ENCODE data around the gene UBE2V1.
A peak's percentile ranks its signal among the peaks of the same experiment; 100 is the strongest.
"Not testable (repeated sequence)": the region's sequence is repeated elsewhere in the genome, so short reads cannot be mapped to it uniquely, and the experiment has no call there.

UBE2V1 gene

GRCh38 chr20:50115591-50116367, 2.8 kb upstream of the UBE2V1 start:
- DNase-seq (ENCODE audit: low read depth in 2 of 2) = peak; percentile 84 to 87

DNA sequence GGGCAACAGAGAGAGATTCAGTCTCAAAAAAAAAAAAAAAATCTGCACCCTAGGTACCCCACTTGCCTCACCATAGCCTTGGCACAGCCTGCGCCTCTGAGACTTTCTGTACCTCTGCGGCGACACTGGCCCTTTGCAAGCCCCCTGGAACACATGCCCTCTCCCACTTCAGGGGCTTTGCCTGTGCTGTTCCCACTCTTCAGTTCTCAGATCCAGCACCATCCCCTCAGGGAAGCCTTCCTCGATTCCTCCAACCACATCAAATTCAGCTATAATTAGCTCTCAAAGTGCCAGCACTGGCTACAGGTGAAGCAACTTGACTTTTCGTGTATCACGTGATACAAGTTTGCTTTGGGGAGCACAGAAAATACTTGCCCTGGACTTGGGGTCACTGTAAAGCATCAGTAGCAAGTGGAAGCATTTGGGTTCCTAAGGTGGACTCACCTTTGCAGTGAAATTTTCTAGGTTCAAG, 2.1 kb upstream of the UBE2V1 start:
- no peak for DNase-seq (ENCODE audit: low read depth in 2 of 2)

DNA sequence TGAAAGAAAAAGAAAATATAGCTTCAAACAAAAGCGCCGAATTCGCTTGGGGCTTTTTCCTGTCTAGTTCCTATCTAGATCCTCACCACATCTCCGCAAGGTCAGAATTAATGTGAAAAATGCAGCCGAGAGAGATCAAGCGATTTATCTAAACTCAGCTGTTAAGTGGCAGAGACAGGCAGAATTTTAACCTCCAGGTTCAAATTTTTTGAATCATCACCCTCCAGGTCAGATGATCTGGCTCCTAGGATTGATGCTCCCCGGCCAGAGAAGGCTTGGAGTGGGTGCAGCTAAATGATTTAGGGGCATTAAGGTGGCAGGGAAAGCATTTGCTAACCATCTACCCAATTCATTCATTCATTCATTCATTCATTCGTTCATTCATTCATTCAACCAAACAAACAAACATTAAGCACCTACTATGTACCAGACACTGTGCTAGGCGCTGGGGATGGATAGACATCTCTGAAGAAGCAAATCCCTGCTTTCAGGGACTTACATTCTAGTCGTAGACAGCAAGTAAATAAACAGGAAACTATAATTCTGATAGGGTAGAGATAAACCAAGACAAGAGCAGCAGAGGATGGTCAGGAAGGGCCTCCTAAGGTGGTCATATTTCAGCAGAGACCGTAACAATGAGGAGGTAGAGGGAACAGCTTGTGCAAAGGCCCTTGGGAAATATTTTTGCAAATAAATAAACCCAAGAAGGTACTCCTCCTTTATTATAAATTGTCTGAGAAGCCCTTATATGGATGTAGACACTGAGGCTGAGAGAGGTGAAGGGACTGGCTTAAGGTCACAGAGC, 672 bp upstream of the UBE2V1 start:
- DNase-seq (ENCODE audit: low read depth in 2 of 2) = no peak

DNA sequence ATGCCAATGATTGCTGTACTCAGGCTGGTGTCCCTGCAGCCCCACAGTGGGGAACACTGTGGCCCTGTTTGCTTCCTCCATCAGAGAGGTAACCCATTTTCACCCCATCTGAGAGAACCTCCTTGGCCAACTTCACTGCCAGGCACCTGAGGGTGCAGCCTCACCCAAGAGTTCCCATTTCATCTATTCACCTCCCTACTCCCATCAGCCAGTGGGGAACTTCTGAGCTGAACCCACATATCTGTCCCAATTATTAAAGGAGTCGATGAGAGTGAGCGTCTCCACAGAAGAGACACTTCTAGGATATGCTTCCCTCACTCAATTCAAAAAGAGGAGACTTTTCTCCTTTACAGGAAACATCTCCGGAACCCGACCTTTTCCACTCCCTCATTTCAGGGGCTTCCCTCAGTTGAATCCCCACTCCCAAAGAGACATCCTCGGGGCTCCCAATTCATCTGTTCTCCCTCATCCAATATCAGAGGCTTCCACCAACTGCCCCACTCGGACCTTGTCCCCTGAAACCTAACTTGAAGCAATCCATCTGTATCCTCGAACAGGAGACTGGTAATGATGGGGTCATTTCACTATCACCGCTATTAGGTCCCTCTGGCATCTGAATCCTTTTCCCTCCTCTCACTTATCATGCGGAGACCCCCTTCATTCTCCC, 988 bp downstream of the UBE2V1 start:
- no peak for DNase-seq (ENCODE audit: low read depth in 2 of 2)

GRCh38 chr20:50111120-50111828, 1.7 kb downstream of the UBE2V1 start:
- peak; percentile 32 to 46 for DNase-seq (ENCODE audit: low read depth in 2 of 2)

GRCh38 chr20:50110141-50111047, 2.6 kb downstream of the UBE2V1 start:
- peak in 1 of 2 donors; percentile 28 for DNase-seq (ENCODE audit: low read depth in 2 of 2)

DNA sequence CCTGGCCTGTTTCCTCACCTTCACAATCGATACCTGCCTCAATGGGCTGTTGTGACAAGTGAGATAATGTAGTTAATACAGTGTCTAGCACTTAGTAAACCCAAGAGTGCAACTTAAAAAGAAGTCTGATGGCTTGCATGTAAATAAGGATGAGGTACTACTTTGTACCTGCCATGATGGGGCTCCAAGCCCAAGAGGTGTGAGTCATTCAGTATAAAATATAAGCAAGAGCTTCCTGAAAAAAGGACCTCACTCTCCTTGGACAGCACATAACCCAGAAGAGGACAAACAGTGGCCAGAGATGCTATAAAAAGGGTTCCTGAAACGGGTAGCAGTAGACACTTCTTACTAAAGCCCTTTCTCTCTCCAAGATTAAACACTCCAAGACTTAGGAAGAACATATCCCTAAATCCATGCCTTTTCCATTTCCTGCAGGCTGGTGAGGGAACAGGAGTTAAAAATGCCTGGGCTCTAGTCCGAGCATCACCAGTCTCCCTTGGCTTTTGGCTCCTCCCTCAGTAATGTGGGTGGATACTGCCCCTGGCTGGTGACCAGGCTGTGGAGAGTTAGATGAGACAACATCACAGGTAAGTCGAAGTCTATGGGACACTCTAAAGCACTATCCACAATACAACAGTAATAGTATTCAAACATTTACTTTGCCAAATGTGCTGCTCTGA, 4.3 kb downstream of the UBE2V1 start:
- no peak for DNase-seq (ENCODE audit: low read depth in 2 of 2)

- no peak for DNase-seq (ENCODE audit: low read depth in 2 of 2)
Measured at GRCh38 chr20:50107796-50108331, 5.1 kb downstream of the UBE2V1 start.

- no peak for DNase-seq (ENCODE audit: low read depth in 2 of 2)
Measured at GRCh38 chr20:50107086-50107660, 5.8 kb downstream of the UBE2V1 start.

DNA sequence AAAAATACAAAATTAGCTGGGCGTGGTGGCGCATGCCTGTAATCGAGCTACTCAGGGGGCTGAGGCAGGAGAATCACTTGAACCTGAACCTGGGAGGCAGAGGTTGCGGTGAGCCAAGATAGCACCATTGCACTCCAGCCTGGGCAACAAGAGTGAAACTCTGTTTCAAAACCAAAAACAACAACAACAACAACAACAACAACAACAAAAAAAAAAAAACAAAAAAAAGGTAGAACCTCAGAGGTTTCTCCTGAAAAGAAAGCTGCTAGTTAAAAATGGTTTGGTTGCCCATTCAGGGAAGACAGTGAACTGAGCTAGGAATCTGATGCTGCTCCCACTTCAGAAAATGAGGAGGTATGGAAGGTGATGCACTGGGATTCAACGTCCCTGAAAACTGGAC, 6.3 kb downstream of the UBE2V1 start:
- DNase-seq (ENCODE audit: low read depth in 2 of 2) = not testable (repeated sequence)

DNA sequence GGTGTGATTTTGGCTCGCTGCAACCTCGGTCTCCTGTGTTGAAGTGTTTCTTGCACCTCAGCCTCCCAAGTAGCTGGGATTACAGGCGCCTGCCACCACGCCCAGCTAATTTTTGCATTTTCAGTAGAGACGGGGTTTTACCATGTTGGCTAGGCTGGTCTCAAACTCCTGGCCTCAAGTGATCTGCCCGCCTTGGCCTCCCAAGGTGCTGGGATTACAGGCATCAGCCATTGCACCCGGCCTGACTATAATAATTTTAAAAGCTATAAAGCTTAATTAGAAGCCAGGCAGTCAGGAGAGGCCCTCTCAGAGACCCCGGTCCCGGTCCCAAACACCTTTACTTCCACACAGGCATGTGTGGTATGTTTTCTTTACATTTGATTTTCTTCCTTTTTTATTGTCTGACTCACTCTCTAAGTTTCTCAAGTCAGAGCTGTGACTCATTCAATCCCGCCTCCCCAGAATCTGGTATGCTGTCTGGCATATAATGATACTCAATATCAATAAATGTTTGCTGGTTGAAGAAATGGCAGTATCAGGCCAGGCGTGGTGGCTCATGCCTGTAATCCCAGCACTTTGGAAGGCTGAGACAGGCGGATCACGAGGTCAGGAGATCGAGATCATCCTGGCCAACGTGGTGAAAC, 9.4 kb downstream of the UBE2V1 start:
- DNase-seq (ENCODE audit: low read depth in 2 of 2) = peak in 1 of 2 donors; percentile 41

- not testable (repeated sequence) for DNase-seq (ENCODE audit: low read depth in 2 of 2)
Measured at GRCh38 chr20:50102551-50102950, 10.4 kb downstream of the UBE2V1 start.

DNA sequence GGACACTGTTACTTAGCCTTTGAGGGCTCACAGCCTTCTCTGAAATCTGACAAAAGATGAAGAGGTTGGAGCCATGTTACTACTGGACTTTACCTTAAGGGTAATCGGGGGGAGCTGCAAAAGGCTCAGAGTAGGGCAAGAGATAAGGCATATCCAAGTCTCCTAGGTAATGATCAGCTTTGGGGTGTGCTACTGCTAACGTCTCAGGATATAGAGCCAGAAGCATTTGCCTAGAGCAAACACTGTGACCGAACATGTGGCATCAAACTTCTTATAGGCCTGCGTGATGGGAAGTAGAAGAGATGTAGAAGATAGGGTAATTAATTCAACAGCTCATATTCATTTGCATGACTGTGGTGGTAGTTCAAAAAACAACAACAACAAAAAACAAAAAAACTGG, 11.1 kb downstream of the UBE2V1 start:
- DNase-seq (ENCODE audit: low read depth in 2 of 2) = no peak

DNA sequence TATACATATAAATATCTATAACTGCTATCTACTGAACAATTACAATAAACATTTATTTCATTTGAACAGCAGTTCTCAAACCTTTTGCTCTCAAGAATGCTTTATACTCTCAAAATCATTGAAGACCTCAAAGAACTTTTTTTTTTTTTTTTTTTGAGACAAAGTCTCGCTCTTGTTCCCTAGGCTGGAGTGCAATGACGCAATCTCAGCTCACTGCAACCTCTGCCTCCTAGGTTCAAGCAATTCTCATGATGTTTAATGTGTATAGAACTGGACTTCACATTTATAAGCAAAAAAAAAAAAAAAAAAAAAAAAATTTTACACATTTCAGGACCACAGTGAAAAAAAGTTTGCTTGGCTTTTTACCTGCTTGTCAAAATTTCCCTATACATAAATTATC, 11.7 kb downstream of the UBE2V1 start:
- DNase-seq (ENCODE audit: low read depth in 2 of 2) = no peak

- DNase-seq (ENCODE audit: low read depth in 2 of 2) = no peak
Measured at GRCh38 chr20:50100552-50100951, 12.4 kb downstream of the UBE2V1 start.

DNA sequence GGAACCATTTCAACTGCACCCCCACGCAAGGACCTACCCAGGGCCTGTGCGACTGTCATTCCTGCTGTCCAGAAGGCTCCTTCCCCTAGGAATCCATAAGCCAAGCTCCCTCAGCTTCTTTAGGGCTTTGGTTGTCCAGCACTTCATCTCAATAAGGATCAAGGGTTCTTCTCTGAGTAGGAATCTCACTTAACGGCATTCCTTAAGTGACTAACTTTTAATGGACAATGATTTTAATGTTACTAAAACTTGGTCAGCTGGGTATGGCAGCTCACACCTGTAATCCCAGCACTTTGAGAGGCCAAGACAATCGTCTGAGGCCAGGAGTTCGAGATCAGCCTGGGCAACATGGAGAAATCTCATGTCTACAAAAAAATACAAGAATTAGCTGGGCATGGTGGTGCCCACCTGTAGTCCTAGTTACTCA, 13.4 kb downstream of the UBE2V1 start:
- no peak for DNase-seq (ENCODE audit: low read depth in 2 of 2)

DNA sequence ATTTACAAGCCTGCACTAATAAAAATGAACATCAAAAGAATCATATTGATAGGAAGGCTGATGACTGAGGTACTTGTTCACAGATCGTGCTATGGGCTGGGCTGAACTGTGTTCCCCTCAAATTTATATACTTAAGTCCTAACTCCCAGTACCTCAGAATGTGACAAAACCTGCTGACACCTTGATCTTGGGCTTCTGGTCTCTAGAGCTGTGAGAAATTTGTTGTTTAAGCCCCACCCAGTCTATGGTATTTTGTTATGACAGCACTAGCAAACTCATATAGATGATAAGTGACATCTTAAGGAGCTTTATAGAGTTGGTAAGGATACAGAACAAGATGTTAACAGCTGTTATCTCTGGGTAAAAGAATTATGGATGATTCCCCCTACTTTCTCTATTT, 13.8 kb downstream of the UBE2V1 start:
- no peak for DNase-seq (ENCODE audit: low read depth in 2 of 2)

- DNase-seq (ENCODE audit: low read depth in 2 of 2) = no peak
Measured at GRCh38 chr20:50098259-50098658, 14.7 kb downstream of the UBE2V1 start.

DNA sequence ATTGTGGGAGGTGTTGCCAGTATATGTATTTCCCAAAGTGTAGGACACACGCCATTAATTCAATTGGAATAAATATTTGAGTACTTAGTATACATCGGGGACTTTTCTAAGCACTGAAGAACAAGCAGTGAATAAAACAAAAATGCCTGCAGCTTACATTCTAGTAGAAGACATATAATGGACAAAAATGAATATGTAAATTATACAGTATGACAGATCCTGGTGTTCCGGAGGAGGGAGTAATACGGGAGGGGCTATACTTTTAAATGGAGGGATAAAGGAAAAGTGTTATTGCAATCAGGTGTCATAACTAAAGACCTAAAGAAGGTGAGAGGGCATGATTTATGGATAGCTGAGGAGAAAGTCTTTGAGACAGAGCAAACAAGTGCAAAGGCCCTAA, 15.1 kb downstream of the UBE2V1 start:
- no peak for DNase-seq (ENCODE audit: low read depth in 2 of 2)
